ENCODE results near the gene CDKAL1.

- no peak for TF ChIP-seq POLR2A (IDR thresholded peaks at IDR 0.05)
- no peak for TF ChIP-seq CTCF (IDR thresholded peaks at IDR 0.05)
- TF ChIP-seq POLR2AphosphoS5 (IDR thresholded peaks at IDR 0.05), result no peak
Measured at GRCh38 chr6:20839630-20840029, 305.4 kb downstream of the CDKAL1 start.
